ENCODE measurements around the gene CALCR. TPM values are rescaled to one million over a fixed set of nuclear protein-coding genes. Genes with fewer than 3 reads are reported as not detected.

The CALCR gene
- total RNA-seq, 1 experiment from 2014 or later: not detected

GRCh38 chr7:93426155-93426696 lies 148.3 kb downstream of the CALCR start:
- BruUV-seq (replicated peaks): no TSS peak
- peaks cover 30% of the 10 kb centered on the region for H3K27me3 Mint-ChIP-seq (ENCODE audit: unreplicated experiment)
- intact Hi-C loops (cut with micrococcal nuclease; ENCODE audit: unreplicated experiment): no loop called here
- CTCF ChIA-PET: no interaction called here
- no peaks in the 10 kb centered on the region for H3K4me1 Mint-ChIP-seq (ENCODE audit: low read depth, unreplicated experiment)
- TF ChIP-seq CTCF (IDR thresholded peaks at IDR 0.05; ENCODE audit: unreplicated experiment): no peak
- no peak overlapping the region for H3K27ac Mint-ChIP-seq (ENCODE audit: unreplicated experiment)
- H3K36me3 Mint-ChIP-seq (ENCODE audit: insufficient read depth, unreplicated experiment): no peaks in the 10 kb centered on the region
- DNase-seq: no peak
- H3K9me3 Mint-ChIP-seq (ENCODE audit: low read depth, unreplicated experiment): no peaks in the 10 kb centered on the region
- H3K4me3 Mint-ChIP-seq (ENCODE audit: low read depth, unreplicated experiment): no peak overlapping the region

- no peak for DNase-seq
- H3K36me3 Mint-ChIP-seq (ENCODE audit: insufficient read depth, unreplicated experiment): no peaks in the 10 kb centered on the region
- H3K27me3 Mint-ChIP-seq (ENCODE audit: unreplicated experiment): peaks cover 13% of the 10 kb centered on the region
- H3K4me3 Mint-ChIP-seq (ENCODE audit: low read depth, unreplicated experiment): no peak overlapping the region
- CTCF ChIA-PET: interaction anchor here (0.5 to 1.0 kb wide), 4 partner anchors 28 to 738 kb away, joined by 3 read pairs; no protein-coding TSS in a partner anchor
- peaks cover 14% of the 10 kb centered on the region for H3K4me1 Mint-ChIP-seq (ENCODE audit: low read depth, unreplicated experiment)
- BruUV-seq (replicated peaks): no TSS peak
- no peak overlapping the region for H3K27ac Mint-ChIP-seq (ENCODE audit: unreplicated experiment)
- no peaks in the 10 kb centered on the region for H3K9me3 Mint-ChIP-seq (ENCODE audit: low read depth, unreplicated experiment)
- no peak for TF ChIP-seq CTCF (IDR thresholded peaks at IDR 0.05; ENCODE audit: unreplicated experiment)
- intact Hi-C loops (cut with micrococcal nuclease; ENCODE audit: unreplicated experiment): no loop called here
Observed at GRCh38 chr7:93414574-93414973, 159.9 kb downstream of the CALCR start.

GRCh38 chr7:93409324-93409723 lies 165.2 kb downstream of the CALCR start:
- Mint-ChIP-seq H3K27ac (ENCODE audit: unreplicated experiment) (no peak overlapping the region), H3K36me3 (ENCODE audit: insufficient read depth, unreplicated experiment) (no peaks in the 10 kb centered on the region), H3K27me3 (ENCODE audit: unreplicated experiment) (peaks cover 14% of the 10 kb centered on the region), H3K4me3 (ENCODE audit: low read depth, unreplicated experiment) (no peak overlapping the region), H3K9me3 (ENCODE audit: low read depth, unreplicated experiment) (peaks cover 3% of the 10 kb centered on the region), H3K4me1 (ENCODE audit: low read depth, unreplicated experiment) (peaks cover 3% of the 10 kb centered on the region)
- BruUV-seq (replicated peaks): no TSS peak
- no peak for TF ChIP-seq CTCF (IDR thresholded peaks at IDR 0.05; ENCODE audit: unreplicated experiment)
- intact Hi-C loops (cut with micrococcal nuclease; ENCODE audit: unreplicated experiment): no loop called here
- DNase-seq: no peak
- CTCF ChIA-PET: no interaction called here

- CTCF ChIA-PET: no interaction called here
- Mint-ChIP-seq H3K27ac (ENCODE audit: unreplicated experiment) (no peak overlapping the region), H3K27me3 (ENCODE audit: unreplicated experiment) (peaks cover 14% of the 10 kb centered on the region), H3K36me3 (ENCODE audit: insufficient read depth, unreplicated experiment) (no peaks in the 10 kb centered on the region), H3K4me3 (ENCODE audit: low read depth, unreplicated experiment) (no peak overlapping the region), H3K9me3 (ENCODE audit: low read depth, unreplicated experiment) (peaks cover 3% of the 10 kb centered on the region), H3K4me1 (ENCODE audit: low read depth, unreplicated experiment) (no peaks in the 10 kb centered on the region)
- no peak for TF ChIP-seq CTCF (IDR thresholded peaks at IDR 0.05; ENCODE audit: unreplicated experiment)
- no TSS peak for BruUV-seq (replicated peaks)
- intact Hi-C loops (cut with micrococcal nuclease; ENCODE audit: unreplicated experiment): no loop called here
- DNase-seq: no peak
Observed at GRCh38 chr7:93407239-93407638, 167.3 kb downstream of the CALCR start.

All from Calu3 (cell line).